SKM-1 treated with dmso at 0.1 percent for 144 hours (cell line): ENCODE data around the gene REC114.

Experiments used
- DNase-seq: peaks from one replicate; lab custom pipeline; 2025; ENCODE audit not compliant: unreplicated experiment; lab: John Stamatoyannopoulos, UW

The REC114 gene

DNA sequence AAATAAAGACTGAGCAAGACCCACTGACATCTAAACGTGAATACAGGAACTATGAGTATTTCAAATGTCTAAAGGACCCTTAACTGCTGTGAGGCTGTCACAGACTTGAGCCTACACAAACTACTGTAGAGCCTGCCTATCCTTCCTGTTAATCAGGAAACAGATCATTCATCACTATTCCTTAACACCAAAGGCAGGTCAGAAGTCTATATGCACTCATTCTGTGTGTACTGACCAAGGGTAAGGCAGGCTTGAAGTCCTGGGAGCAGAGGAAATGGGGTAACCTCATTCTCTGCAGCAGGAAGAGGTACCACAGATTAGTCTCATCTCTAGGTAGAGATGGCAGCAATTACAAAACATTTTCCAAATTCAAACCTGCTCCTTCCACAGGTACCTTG is 159.5 kb downstream of the REC114 start:
- DNase-seq, result no peak

DNA sequence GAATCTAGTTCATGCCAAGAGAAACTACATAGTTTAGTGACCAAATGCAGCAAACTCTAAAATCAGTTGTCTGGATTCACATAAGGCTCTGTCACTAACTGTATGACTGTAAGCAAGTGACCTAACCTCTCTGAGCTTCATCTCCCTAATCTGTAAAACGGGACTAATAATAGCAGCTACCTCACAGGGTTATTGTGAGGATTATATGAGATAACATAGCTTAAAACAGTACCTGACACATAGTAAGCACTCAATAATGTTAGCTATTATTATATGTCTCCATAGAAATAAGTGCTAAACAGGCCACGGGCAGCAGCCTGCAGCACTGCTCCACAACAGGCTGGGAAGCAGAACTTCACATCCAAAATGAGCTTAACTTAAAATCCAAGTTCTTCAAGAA is 160.0 kb downstream of the REC114 start:
- no peak for DNase-seq

DNA sequence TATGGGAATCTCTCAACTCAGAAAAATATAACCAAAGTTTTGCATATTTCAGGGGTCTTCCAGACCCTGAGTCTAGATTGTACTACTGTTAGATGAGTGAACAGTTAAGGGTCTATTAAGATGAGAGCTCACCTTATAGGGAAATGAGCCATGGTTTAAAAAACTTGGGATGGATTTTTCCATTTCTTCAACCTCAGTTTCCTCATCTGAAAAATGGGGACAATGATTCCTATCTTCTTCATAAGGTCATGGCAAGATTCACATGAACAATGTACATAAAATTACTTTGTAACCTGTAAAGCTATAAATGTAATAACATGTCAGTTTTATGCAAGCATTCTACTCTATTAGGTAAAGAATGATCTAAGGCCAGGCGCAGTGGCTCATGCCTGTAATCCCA is 161.5 kb downstream of the REC114 start:
- no peak for DNase-seq

DNA sequence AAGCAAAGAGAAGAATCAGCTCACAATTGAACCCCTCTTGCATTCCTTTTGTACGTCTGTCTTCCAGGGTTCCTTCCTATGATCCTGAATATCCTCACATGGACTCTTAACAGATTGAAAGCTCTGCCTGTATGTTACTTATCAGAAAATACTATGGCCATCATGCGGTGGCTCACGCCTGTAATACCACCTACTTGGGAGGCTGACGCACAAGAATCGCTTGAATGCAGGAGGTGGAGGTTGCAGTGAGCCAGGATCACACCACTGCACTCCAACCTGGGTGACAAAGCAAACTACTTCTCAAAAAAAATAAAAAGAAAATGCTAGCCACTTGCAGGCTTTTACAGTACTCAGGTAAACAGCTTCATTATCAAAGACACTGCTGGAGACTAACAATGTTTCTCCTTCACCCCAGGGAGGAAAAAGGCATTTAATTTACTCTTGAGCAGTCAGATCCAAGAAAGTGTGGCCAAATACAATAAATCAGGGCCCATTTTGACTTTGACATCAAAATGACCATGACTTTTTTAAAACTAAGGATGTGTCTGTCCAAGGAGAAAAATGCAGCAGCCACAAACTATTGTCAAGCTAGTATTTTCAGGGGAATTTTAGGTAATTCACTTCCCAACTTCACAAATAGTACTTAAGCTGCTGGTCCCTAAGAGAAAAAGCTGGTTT is 162.9 kb downstream of the REC114 start:
- no peak for DNase-seq

DNA sequence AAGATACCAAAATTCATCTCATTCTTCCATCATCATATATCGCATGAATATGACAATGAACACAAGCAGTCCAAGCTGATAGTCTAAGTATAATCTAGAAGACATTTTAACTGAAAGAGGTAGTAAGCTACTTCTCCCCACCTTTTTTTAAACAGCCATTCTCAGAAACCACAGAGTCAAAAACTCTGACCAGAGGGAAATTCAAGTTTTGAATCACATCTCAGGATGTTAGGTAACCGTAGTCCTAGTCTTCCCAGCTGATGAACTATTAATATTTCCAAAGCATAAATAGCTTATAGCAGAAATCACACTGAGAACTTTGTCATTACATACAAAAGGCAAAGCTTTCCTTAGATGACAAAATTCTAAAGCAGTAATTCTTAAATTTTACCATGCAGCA is 164.4 kb downstream of the REC114 start:
- no peak for DNase-seq

DNA sequence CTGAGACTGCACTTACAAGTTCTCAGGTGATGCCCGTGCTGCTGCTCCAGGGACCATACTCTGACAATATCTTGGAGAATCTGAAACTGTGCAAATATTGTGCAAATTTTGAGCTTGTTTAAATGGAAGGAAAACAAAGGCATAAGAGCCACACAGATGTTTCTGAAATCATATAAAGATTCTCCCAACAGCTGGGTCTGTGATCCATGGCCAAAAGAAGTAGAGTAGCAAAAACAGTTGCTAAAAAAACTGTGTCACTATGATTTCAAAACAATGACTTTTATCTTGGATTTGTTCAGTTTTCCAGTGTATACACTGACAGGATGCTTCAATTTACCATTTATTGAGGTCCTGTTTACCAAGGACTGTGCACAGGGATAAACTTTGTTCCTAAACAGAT is 164.9 kb downstream of the REC114 start:
- DNase-seq, result no peak

DNA sequence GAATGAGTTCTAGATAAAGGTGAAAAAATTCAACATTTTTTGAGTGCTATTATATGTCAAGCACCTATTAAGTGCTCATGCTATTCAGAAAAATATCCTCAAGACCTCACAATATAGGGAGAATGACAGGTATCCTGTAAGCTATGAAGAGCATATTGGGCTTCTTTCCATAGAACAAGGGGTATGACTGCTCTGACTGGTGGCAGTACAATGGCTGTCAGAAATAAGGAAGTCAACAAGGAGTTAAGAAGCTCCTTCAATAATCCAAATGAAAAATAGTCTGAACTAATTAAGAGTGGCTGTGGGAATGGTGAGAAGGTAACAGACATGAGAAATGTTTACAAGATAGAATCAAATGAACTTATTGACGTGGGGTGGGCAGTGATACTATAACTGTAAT is 165.5 kb downstream of the REC114 start:
- no peak for DNase-seq

DNA sequence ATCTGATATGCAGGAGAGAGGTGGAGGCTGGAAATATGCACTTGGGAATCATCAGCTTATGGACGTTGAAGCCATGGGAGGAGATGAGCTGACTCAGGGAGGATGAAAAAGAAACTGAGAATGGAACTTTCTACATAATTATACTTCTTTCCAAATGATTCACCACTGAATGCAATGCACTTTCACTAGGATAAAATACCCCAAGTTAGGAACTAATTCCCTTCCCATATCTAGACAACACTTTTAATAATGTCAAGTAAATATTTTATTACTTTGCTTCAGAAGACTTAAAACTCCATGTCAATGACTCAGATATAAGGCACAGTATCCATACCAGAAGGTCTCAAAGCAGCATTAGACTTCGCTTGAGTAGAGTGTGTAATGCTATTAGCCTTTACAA is 166.0 kb downstream of the REC114 start:
- no peak for DNase-seq
